ENCODE measurements around the gene CARMIL3.

The CARMIL3 gene

DNA sequence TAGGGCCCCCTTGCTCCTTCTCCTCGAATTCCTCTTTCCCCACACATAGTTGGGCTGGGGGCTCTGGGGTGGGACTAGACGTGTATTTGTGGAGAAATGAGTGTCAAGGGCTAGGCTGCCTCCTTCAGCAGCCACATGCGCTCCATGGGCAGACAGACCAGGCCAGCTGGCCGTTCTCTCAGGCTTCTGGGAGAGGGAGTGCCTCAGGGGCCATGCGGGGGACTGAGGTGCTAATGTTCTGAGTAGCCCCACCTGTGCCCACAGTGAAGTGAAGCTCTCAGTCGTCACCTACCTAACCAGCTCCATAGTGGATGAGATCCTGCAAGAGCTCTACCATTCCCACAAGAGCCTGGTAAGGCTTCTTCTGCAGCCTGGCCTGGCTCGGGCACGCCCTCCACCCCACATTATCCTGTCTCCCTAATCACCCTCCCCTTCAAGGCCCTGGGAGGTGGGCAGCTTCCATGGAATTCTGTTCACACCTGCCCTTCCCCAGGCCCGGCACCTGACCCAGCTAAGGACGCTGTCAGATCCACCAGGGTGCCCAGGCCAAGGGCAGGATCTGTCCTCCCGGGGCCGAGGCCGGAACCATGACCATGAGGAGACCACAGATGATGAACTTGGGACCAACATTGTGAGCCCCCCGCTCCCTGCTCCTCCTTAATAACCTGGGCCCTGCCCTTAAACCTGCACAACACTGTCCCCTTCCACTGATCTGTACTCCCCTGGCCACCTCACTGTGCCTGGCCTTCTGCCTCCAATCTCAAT lies 10.6 kb downstream of the CARMIL3 start:
- Histone ChIP-seq H3K9me3 (ENCODE audit: control insufficient read depth in 2 of 2, low read length in 2 of 2) (no peaks in the 10 kb centered on the region), H3K36me3 (ENCODE audit: control insufficient read depth in 2 of 2, insufficient read depth in 2 of 2, low read length in 2 of 2) (no peaks in the 10 kb centered on the region), H3K27ac (ENCODE audit: low read depth in 2 of 2, low read length in 2 of 2) (no peak overlapping the region), H3K4me1 (ENCODE audit: control insufficient read depth in 2 of 2, insufficient read depth in 2 of 2, low read length in 2 of 2) (peaks cover 18 to 19% of the 10 kb centered on the region in 2 donors), H3K9ac (ENCODE audit: low read depth in 1 of 2, low read length in 2 of 2) (no peak overlapping the region), H3K4me3 (ENCODE audit: low read length in 2 of 2) (no peak overlapping the region), H3K27me3 (ENCODE audit: control insufficient read depth in 2 of 2, insufficient read depth in 2 of 2, low read length in 2 of 2) (no peaks in the 10 kb centered on the region)

DNA sequence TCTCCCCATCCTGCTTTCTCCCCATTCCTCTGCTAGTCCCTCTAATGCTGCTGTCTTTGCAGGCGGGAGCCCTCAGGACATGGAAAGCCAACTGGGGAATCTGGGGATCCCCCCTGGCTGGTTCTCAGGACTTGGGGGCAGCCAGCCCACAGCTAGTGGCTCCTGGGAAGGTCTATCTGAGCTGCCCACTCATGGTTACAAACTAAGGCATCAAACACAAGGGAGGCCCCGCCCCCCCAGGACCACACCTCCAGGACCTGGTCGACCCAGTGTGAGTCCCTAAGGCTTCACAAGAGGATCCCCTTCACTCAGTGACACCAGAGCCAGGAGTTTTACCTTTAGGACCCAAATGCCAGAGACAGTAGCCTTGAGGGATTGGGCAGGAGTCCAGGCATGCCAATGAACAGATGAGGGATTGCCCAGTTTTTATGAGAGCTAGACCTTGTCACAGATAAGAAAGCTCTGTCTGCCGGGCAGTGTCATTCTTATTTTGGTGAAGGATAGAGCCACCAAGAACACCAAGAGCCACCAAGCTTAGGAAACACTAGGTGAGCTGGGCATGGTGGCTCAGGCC lies 11.5 kb downstream of the CARMIL3 start:
- no peaks in the 10 kb centered on the region for H3K36me3 ChIP-seq (ENCODE audit: control insufficient read depth in 2 of 2, insufficient read depth in 2 of 2, low read length in 2 of 2)
- peaks cover 22 to 23% of the 10 kb centered on the region in 2 donors for H3K4me1 ChIP-seq (ENCODE audit: control insufficient read depth in 2 of 2, insufficient read depth in 2 of 2, low read length in 2 of 2)
- no peaks in the 10 kb centered on the region for H3K27me3 ChIP-seq (ENCODE audit: control insufficient read depth in 2 of 2, insufficient read depth in 2 of 2, low read length in 2 of 2)
- no peaks in the 10 kb centered on the region for H3K9me3 ChIP-seq (ENCODE audit: control insufficient read depth in 2 of 2, low read length in 2 of 2)
- no peak overlapping the region for H3K27ac ChIP-seq (ENCODE audit: low read depth in 2 of 2, low read length in 2 of 2)
- no peak overlapping the region for H3K9ac ChIP-seq (ENCODE audit: low read depth in 1 of 2, low read length in 2 of 2)
- no peak overlapping the region for H3K4me3 ChIP-seq (ENCODE audit: low read length in 2 of 2)

DNA sequence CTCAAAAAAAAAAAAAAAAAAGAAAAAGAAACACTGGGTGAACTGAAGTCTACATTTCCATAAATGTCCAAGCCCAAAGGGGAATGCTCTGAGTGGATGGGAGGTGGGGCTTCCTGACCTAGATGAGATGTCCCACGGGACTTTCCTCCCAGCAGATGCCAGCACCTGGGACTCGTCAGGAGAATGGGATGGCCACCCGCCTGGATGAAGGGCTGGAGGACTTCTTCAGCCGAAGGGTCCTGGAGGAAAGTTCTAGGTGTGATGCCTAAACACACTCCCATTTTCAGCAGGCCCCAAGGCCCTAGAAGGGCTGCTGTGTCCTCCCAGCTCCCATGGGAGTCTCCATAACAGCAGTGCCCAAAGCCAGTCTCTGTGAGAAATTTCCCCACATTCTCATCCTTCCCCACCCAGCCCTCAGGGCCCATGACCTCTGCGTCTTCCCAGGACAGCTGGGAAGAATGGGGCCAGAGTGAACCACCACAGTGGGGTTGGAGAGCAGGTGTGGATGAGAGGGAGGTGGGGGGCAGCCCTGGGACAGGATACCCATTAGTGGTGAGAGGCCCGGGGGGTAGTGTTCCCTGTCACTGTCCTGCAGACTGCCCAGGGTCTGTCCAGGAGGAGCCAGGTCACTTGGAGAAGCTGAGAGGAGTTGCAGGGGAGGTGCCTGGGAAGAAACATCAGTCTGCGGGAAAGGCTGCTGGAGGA lies 12.4 kb downstream of the CARMIL3 start:
- no peaks in the 10 kb centered on the region for H3K9me3 ChIP-seq (ENCODE audit: control insufficient read depth in 2 of 2, low read length in 2 of 2)
- no peaks in the 10 kb centered on the region for H3K36me3 ChIP-seq (ENCODE audit: control insufficient read depth in 2 of 2, insufficient read depth in 2 of 2, low read length in 2 of 2)
- H3K9ac ChIP-seq (ENCODE audit: low read depth in 1 of 2, low read length in 2 of 2), result no peak overlapping the region
- no peaks in the 10 kb centered on the region for H3K27me3 ChIP-seq (ENCODE audit: control insufficient read depth in 2 of 2, insufficient read depth in 2 of 2, low read length in 2 of 2)
- peaks cover 22 to 23% of the 10 kb centered on the region in 2 donors for H3K4me1 ChIP-seq (ENCODE audit: control insufficient read depth in 2 of 2, insufficient read depth in 2 of 2, low read length in 2 of 2)
- no peak overlapping the region for H3K27ac ChIP-seq (ENCODE audit: low read depth in 2 of 2, low read length in 2 of 2)
- H3K4me3 ChIP-seq (ENCODE audit: low read length in 2 of 2), result no peak overlapping the region

DNA sequence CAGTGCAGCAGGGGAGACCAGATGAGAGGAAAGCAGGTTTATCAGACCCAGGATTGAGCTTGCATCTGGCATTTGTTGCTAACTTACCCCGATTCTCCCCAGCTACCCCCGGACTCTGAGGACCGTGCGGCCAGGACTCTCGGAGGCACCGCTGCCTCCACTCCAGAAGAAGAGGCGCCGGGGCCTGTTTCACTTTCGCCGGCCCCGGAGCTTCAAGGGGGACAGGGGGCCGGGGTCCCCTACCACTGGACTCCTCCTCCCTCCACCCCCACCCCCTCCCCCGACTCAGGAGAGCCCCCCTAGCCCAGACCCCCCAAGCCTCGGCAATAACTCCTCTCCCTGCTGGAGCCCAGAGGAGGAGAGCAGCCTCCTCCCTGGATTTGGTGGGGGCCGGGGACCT lies 13.0 kb downstream of the CARMIL3 start:
- H3K27ac ChIP-seq (ENCODE audit: low read depth in 2 of 2, low read length in 2 of 2), result no peak overlapping the region
- H3K4me3 ChIP-seq (ENCODE audit: low read length in 2 of 2), result no peak overlapping the region
- no peaks in the 10 kb centered on the region for H3K27me3 ChIP-seq (ENCODE audit: control insufficient read depth in 2 of 2, insufficient read depth in 2 of 2, low read length in 2 of 2)
- H3K36me3 ChIP-seq (ENCODE audit: control insufficient read depth in 2 of 2, insufficient read depth in 2 of 2, low read length in 2 of 2), result no peaks in the 10 kb centered on the region
- H3K9ac ChIP-seq (ENCODE audit: low read depth in 1 of 2, low read length in 2 of 2), result no peak overlapping the region
- H3K9me3 ChIP-seq (ENCODE audit: control insufficient read depth in 2 of 2, low read length in 2 of 2), result no peaks in the 10 kb centered on the region
- H3K4me1 ChIP-seq (ENCODE audit: control insufficient read depth in 2 of 2, insufficient read depth in 2 of 2, low read length in 2 of 2), result peaks cover 22 to 23% of the 10 kb centered on the region in 2 donors

DNA sequence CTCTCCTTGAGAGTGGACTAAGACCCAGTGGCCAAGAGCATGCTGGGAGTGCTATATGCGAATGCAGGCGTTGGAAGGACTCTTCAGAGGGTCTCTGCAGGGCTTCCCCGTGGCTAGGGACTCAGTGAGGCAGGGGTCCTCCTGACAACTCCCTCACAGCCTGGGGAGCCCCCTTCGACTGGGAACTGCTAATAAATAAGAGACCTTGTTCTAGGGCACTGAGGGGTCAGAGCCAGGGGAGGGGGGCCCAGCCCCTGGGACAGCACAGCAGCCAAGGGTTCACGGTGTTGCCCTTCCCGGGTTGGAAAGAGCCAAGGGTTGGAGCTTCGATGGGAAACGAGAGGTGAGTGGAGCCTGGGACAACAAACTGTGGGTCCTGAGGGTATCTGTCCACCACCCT lies 13.6 kb downstream of the CARMIL3 start:
- no peaks in the 10 kb centered on the region for H3K9me3 ChIP-seq (ENCODE audit: control insufficient read depth in 2 of 2, low read length in 2 of 2)

DNA sequence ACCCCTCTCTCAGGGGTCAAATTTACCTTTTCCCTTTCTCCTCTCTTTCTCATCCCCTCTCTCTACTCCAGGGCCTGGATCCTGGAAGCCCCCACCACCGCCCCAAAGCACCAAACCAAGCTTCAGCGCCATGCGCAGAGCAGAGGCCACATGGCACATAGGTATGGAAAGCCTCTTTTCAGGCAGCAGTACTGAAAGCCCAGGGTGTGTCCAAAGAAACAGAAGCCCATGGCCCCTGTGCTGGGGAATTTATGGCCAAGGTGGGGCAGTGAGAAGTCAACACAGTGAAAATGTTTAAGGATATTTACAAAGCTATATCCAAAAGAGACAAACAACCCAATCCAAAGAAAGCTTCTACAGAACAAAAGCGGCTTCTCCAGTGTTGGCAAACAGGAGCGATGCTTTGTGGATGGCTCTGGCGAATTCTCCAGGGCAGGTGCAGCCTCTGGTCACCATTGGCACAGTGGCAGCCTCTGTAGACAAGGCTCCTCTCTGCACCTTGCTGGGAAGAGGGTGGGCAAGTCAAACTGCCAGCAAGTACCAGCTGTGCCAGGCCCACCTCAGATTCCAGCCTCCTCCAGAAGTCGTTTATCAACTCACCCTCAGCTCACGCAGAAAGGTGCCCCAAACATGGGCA lies 14.8 kb downstream of the CARMIL3 start:
- Histone ChIP-seq H3K4me1 (ENCODE audit: control insufficient read depth in 2 of 2, insufficient read depth in 2 of 2, low read length in 2 of 2) (peaks cover 18 to 20% of the 10 kb centered on the region in 2 donors), H3K27me3 (ENCODE audit: control insufficient read depth in 2 of 2, insufficient read depth in 2 of 2, low read length in 2 of 2) (no peaks in the 10 kb centered on the region), H3K36me3 (ENCODE audit: control insufficient read depth in 2 of 2, insufficient read depth in 2 of 2, low read length in 2 of 2) (no peaks in the 10 kb centered on the region), H3K9ac (ENCODE audit: low read depth in 1 of 2, low read length in 2 of 2) (peak overlapping the region in 1 of 2 donors; percentile 50), H3K9me3 (ENCODE audit: control insufficient read depth in 2 of 2, low read length in 2 of 2) (no peaks in the 10 kb centered on the region), H3K4me3 (ENCODE audit: low read length in 2 of 2) (peak overlapping the region in 1 of 2 donors; percentile 7), H3K27ac (ENCODE audit: low read depth in 2 of 2, low read length in 2 of 2) (peak overlapping the region; percentile 65 to 72)

More for the DNA sequence above, 13.6 kb downstream of the CARMIL3 start:
- Histone ChIP-seq H3K9ac (ENCODE audit: low read depth in 1 of 2, low read length in 2 of 2) (no peak overlapping the region), H3K36me3 (ENCODE audit: control insufficient read depth in 2 of 2, insufficient read depth in 2 of 2, low read length in 2 of 2) (no peaks in the 10 kb centered on the region), H3K27ac (ENCODE audit: low read depth in 2 of 2, low read length in 2 of 2) (no peak overlapping the region), H3K4me1 (ENCODE audit: control insufficient read depth in 2 of 2, insufficient read depth in 2 of 2, low read length in 2 of 2) (peaks cover 22 to 23% of the 10 kb centered on the region in 2 donors), H3K4me3 (ENCODE audit: low read length in 2 of 2) (no peak overlapping the region), H3K27me3 (ENCODE audit: control insufficient read depth in 2 of 2, insufficient read depth in 2 of 2, low read length in 2 of 2) (no peaks in the 10 kb centered on the region)

DNA sequence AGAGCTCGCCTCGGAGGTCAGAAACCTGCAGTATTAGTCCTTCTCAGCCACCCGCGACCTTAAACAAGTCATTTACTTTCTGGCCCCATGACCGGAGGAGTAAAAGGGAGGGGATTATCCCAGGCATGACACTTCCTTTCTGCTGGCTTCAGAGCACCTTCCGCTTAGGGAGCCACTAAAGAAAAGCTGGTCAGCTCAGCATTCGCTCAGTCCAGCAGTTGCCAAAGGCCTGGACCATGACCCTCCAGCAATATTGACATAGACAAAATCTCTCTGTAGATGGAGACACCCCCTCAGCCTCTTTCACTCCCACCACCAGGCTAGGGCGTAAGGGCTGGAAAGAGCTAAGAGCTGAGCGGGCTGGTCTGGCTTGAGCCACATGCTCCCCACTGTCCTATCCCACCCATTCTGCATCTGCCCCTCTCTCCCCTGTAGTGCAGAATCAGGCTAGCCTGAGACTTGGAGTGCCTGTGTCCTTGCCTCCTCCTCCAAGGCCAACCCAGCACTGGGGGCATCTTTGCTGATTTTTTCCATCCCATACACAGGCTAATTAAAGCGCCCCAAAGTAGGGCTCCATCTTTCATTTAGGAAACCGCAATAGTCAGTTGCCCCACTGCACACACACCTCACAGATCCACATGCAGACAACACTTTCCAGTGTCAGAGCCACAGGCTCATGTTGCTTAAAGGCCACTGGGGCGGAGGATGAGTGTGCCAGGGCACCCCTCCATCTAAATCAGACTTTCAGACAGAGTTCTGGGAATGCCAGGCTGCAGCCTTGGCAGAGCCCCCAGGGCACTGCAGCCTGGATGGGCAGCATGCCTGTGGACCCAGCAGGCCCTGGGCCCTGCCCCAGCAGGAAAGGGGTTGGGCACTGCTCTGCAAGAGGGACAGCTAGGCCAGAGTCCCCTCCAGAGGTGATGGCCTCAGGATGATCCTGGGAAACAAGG lies 15.6 kb downstream of the CARMIL3 start:
- Histone ChIP-seq H3K4me1 (ENCODE audit: control insufficient read depth in 2 of 2, insufficient read depth in 2 of 2, low read length in 2 of 2) (peaks cover 24 to 27% of the 10 kb centered on the region in 2 donors), H3K4me3 (ENCODE audit: low read length in 2 of 2) (peak overlapping the region in 1 of 2 donors; percentile 7), H3K9ac (ENCODE audit: low read depth in 1 of 2, low read length in 2 of 2) (peak overlapping the region in 1 of 2 donors; percentile 37), H3K27me3 (ENCODE audit: control insufficient read depth in 2 of 2, insufficient read depth in 2 of 2, low read length in 2 of 2) (no peaks in the 10 kb centered on the region), H3K36me3 (ENCODE audit: control insufficient read depth in 2 of 2, insufficient read depth in 2 of 2, low read length in 2 of 2) (no peaks in the 10 kb centered on the region), H3K9me3 (ENCODE audit: control insufficient read depth in 2 of 2, low read length in 2 of 2) (no peaks in the 10 kb centered on the region), H3K27ac (ENCODE audit: low read depth in 2 of 2, low read length in 2 of 2) (peak overlapping the region; percentile 65 to 72)

DNA sequence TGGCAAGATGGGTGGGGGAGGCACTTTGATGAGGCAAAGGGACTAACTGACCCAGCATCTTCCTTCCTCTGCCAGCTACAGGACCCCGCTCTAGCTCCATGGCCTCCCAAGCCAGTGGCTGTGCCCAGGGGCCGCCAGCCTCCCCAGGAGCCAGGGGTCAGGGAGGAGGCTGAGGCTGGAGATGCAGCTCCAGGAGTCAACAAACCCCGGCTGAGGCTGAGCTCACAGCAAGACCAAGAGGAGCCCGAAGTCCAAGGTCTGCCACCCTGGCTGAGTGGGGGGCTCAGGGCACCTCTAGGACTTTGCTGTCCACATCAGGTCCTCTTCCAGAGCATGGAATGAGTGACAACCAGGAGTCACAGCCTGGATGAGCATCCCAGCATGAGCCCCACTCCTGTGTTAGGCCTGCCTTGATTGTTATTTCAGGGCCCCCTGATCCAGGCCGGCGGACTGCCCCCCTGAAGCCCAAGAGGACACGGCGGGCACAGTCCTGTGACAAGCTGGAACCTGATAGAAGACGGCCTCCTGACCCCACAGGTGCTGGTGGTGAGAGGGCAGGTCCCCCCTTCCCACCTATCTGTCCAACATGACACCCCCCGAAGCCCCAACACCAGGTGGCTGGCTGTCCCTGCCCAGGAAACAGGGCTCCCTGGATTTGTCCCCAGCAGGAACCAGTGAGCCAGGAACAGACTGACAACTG lies 17.1 kb downstream of the CARMIL3 start:
- H3K9me3 ChIP-seq (ENCODE audit: control insufficient read depth in 2 of 2, low read length in 2 of 2), result no peaks in the 10 kb centered on the region
- H3K4me1 ChIP-seq (ENCODE audit: control insufficient read depth in 2 of 2, insufficient read depth in 2 of 2, low read length in 2 of 2), result peaks cover 27 to 33% of the 10 kb centered on the region in 2 donors
- no peak overlapping the region for H3K27ac ChIP-seq (ENCODE audit: low read depth in 2 of 2, low read length in 2 of 2)
- H3K9ac ChIP-seq (ENCODE audit: low read depth in 1 of 2, low read length in 2 of 2), result no peak overlapping the region
- no peaks in the 10 kb centered on the region for H3K27me3 ChIP-seq (ENCODE audit: control insufficient read depth in 2 of 2, insufficient read depth in 2 of 2, low read length in 2 of 2)
- no peaks in the 10 kb centered on the region for H3K36me3 ChIP-seq (ENCODE audit: control insufficient read depth in 2 of 2, insufficient read depth in 2 of 2, low read length in 2 of 2)
- no peak overlapping the region for H3K4me3 ChIP-seq (ENCODE audit: low read length in 2 of 2)

DNA sequence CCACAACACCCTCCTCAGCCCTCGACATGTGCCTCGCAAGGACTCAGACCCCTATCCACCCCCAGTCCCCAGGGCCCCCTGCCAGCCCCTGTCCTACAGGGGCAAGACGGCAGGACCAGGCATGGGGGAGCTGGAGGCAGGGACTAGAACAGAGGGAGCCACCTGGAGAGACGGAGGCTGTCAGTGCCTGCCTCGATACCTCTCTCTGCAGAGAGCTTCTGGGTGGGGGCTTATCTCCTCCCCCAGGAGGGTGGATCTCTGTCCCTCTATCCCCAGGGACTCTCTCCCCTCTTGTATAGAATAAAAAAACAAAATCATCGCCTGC lies 17.6 kb downstream of the CARMIL3 start:
- Histone ChIP-seq H3K27me3 (ENCODE audit: control insufficient read depth in 2 of 2, insufficient read depth in 2 of 2, low read length in 2 of 2) (no peaks in the 10 kb centered on the region), H3K27ac (ENCODE audit: low read depth in 2 of 2, low read length in 2 of 2) (no peak overlapping the region), H3K4me1 (ENCODE audit: control insufficient read depth in 2 of 2, insufficient read depth in 2 of 2, low read length in 2 of 2) (peaks cover 27 to 33% of the 10 kb centered on the region in 2 donors), H3K36me3 (ENCODE audit: control insufficient read depth in 2 of 2, insufficient read depth in 2 of 2, low read length in 2 of 2) (no peaks in the 10 kb centered on the region), H3K4me3 (ENCODE audit: low read length in 2 of 2) (no peak overlapping the region), H3K9ac (ENCODE audit: low read depth in 1 of 2, low read length in 2 of 2) (no peak overlapping the region), H3K9me3 (ENCODE audit: control insufficient read depth in 2 of 2, low read length in 2 of 2) (no peaks in the 10 kb centered on the region)

Data from mucosa of rectum (tissue), 2 donors.